Measurements from ENCODE around the gene RCSD1. TPM values are rescaled to one million over a fixed set of nuclear protein-coding genes. Genes with fewer than 3 reads are reported as not detected.
"Not testable (repeated sequence)": the region's sequence is repeated elsewhere in the genome, so short reads cannot be mapped to it uniquely, and the experiment has no call there.

RCSD1 gene
- polyA plus RNA-seq, 4 donors: 12.6 to 14.8 (median 13.1) TPM

DNA sequence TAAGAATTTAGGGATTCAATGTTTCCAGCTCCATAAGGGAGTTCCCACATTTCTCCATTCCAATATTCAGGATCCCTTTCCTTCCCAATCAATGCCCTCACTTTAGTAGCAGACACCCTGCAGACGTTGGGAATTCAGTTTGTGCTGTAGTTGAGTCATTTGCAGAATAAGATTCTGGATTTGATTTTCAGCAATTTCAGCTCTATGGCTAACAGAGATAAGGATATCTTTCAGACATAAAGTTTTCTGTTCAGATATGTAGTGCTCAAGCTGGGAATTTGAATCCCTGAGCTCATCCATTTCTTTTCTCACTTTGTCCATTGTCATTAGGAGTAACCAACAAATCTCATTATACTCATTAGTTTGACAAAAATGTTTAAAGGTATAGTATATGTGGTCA, 104.8 kb downstream of the RCSD1 start:
- DNase-seq (ENCODE audit: low read depth in 4 of 4, low spot score in 2 of 4): no peak

DNA sequence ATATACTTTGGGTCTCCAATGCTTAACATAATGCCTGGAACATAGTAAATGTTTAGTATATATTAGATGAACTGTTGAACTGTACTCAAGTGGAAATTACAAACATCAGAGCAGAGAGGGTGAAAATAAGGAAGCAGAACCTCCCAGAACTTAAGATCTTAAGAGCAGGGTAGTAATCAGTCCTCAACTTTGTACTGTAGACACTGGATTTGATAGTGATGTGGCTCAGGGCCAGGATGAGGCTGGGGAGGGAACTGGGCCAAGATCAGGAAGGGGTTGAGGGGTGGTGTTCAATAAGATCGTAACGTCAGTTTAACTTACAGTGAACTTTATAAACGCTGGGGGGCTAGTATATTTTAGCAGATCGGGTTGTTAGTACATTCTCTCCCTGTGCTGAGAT, 107.1 kb downstream of the RCSD1 start:
- no peak for DNase-seq (ENCODE audit: low read depth in 4 of 4, low spot score in 2 of 4)

DNA sequence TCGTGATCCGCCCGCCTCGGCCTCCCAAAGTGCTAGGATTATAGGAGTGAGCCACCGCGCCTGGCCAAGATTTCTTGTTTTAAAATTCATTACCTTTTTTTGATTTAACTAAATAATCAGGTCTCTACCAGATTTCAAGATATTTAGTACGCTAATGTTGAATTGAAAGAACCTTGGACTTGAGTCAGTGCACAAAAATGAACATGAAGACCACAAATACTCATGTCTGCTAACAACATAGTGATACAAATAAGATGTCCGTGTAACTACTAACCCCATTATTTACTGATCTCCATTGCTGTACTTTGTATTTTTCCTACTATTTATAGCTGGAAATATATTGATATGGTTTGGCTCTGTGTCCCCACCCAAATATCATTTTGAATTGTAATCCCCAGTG, 108.1 kb downstream of the RCSD1 start:
- no peak for DNase-seq (ENCODE audit: low read depth in 4 of 4, low spot score in 2 of 4)

DNA sequence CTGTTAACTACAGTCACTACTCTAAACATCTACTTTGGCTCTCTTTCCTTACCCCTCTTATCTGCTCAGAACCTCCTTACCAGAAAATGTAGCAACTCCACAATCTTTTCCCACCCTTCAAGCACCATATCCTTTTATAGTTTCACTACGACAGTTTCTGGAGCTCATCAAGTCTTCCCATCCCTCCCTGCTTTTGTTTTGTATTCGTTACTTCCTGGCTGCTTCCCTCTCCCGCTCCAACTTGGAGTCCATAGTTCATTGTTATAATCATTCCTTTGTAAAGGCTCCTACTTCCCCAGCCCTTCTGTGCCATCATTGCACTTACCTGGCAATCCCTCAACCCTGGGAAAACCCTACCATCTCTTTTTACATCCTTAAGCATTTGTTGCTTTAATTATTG, 109.7 kb downstream of the RCSD1 start:
- DNase-seq (ENCODE audit: low read depth in 4 of 4, low spot score in 2 of 4): no peak

DNA sequence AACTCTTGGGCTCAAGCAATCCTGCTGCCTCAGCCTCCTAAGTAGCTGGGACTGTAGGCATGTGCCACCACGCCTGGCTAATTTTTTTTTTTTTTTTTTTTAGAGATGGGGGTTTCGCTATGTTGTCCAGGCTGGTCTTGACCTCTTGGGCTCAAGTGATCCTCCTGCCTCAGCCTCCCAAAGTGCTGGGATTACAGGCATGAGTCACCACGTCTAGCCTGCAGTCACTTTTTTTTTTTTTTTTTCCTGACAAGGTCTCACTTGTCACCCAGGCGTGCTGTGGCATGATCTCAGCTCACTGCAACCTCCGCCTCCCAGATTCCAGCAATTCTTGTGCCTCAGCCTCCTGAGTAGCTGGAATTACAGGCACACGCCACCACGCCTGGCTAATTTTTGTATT, 111.1 kb downstream of the RCSD1 start:
- not testable (repeated sequence) for DNase-seq (ENCODE audit: low read depth in 4 of 4, low spot score in 2 of 4)

DNA sequence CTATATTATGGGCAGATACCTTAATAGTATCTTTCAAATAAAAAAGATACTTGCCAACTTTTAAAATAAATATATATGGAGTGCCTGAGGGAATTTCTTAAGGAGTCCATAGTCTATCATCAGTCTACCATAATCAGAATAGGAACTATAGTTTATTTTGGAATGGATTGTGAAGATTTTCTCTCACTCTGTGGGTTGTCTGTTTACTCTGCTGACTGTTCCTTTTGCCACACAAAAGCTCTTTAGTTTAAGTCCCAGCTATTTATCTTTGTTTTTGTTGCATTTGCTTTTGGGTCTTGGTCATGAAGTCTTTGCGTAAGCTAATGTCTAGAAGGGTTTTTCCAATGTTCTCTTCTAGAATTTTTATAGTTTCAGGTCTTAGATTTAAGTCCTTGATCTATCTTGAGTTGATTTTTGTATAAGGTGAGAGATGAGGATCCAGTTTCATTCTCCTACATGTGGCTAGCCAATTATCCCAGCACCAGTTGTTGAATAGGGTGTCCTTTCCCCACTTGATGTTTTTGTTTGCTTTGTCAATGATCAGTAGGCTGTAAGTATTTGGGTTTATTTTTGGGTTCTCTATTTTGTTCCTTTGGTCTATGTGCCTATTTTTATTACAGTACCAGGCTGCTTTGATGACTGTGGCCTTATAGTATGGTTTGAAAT, 112.5 kb downstream of the RCSD1 start:
- DNase-seq (ENCODE audit: low read depth in 4 of 4, low spot score in 2 of 4): not testable (repeated sequence)

DNA sequence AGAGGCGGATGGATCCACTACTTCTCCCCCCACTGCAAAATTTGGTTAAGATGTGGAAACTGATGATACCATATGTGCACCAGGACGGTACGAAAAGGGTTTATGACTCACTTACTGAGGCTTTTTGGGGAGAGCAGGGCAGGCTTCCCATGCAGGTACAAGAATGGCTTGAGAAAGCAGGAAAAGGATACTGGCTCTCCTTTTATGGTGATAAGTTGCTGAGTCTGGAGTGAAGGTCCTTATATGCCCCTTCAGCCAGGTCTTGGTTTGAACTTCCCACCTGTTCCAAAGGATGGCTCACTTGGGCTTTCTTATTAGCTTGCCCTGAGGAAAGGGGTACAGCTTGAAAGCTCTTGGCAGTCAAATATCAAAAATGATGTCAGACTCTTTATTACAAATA, 114.9 kb downstream of the RCSD1 start:
- no peak for DNase-seq (ENCODE audit: low read depth in 4 of 4, low spot score in 2 of 4)

DNA sequence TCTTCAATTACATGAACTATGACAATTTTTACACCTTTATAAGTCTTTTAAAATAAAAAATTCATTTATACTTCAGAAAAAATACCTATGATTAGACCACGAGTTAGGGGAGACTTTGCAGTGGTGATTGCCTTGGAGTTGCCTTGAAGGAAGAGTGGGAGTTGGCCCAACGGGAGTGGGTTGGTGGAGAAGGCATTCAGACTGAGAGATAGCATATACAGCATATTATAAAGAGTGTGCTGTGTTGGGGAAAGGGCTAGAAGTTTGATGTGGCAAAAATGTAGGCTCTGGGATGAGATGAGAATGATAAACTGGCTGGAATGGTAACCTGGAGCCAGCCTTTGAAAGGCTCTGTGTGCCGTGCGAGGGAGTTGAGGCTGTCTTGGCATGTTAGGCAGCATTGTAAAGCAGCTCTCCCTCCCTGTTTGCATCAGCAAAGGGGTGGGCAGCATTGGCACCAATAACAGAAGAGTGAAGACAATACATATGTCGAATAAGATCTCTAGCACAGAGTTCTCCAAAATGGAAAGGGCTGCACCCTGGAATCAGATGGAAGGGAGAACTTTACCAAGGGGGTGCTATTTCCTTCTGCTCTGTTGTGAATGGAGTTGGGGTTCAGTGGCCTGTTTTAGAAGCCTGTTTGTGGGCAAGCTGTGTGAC, 116.1 kb downstream of the RCSD1 start:
- no peak for DNase-seq (ENCODE audit: low read depth in 4 of 4, low spot score in 2 of 4)

DNA sequence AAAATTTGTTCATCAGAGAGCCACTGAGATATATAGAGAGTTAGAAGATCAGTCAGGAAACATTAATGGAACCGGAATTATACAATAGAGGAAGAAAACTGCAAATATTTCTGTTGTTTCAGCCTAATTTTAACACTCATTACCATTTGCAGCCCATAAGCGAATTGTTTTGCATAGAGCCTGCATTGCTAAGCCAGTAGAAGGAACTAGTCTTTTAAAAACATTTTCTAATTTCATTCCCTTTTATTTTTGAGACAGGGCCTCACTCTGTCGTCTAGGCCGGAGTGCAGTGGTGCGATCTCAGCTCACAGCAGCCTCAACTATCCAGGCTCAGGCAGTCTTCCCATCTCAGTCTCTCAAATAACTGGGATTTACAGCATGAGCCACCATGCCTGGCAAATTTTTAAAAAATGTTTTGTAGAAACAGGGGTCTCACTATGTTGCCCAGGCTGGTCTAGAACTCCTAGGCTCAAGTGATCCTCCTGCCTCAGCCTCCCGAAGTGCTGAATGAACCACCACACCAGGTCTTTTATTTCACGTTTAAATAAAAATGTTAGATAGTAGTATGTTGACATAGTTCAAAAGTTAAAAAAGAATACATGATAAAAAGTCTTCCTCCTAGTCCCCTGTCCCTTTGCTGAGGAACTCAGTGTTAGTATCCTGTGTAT, 117.1 kb downstream of the RCSD1 start:
- DNase-seq (ENCODE audit: low read depth in 4 of 4, low spot score in 2 of 4): no peak

DNA sequence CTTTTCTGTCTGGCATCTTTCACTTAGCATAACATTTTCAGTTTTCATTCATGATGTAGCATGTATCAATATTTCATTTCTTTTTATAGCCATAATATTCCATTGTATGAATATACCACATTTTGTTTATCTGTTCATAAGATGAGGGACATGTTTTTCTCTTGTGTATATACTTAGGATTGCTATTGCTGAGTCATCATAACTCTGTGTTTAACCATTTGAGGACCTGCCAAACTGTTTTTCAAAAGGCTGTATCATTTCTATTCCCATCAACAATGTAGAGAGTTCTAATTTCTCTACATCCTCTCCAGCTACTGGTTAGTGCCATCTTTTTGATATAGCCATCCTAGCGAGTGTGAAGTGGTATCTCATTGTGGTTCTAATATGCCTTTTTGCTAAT, 118.0 kb downstream of the RCSD1 start:
- no peak for DNase-seq (ENCODE audit: low read depth in 4 of 4, low spot score in 2 of 4)

DNA sequence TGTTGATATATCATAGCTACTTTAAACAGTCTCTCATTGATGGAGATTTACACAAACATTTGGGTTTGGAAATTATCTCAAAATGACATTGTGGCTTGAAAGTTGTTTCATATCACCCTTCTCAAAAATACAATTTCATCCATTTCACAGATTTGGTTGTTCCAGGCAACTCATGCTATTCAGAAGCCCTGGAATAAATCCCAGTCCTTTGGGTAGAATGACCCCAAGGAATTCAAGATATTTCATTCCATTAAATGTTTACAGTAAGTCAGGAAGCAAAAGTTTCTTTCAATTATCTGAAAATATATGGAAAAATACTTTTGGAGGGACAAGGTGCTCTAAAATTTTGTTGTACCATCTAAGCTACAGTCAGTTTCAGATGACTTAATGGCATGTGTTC, 118.9 kb downstream of the RCSD1 start:
- no peak for DNase-seq (ENCODE audit: low read depth in 4 of 4, low spot score in 2 of 4)

DNA sequence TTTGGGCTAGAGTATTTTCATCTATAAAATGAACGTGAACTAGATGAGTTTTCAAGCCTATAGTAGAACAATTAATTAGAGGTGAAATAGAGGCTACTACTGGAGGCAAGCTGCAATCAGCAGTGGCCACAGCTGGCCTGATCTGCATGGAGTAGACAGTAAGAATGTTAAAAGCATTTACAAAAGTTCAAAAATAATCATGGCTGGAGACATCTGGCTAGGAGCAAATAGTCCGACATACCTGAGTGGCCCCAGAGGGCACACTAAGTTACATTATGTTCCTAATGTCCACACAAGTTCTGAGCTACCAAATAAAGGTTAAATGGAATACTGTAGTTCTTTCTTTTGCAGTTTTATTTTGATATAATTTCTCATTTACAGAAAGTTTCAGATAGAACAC, 119.7 kb downstream of the RCSD1 start:
- no peak for DNase-seq (ENCODE audit: low read depth in 4 of 4, low spot score in 2 of 4)

DNA sequence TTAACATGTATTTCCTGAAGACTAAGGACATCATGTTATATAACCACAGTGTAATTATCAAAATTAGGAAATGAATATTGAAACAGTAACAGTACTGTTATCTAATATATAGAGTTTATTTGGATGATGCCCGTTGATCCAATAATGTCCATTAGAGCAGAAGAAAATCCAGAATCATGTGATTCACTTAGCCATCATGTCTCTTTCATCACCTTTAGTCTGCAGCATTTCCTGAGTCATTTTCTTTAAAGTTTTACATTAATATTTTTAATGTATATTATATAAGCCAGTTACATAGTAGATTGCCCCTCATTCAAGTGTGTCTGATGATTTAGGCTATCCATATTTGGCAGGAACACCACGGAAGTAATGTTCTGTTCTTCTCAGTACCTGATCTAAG, 120.6 kb downstream of the RCSD1 start:
- no peak for DNase-seq (ENCODE audit: low read depth in 4 of 4, low spot score in 2 of 4)

DNA sequence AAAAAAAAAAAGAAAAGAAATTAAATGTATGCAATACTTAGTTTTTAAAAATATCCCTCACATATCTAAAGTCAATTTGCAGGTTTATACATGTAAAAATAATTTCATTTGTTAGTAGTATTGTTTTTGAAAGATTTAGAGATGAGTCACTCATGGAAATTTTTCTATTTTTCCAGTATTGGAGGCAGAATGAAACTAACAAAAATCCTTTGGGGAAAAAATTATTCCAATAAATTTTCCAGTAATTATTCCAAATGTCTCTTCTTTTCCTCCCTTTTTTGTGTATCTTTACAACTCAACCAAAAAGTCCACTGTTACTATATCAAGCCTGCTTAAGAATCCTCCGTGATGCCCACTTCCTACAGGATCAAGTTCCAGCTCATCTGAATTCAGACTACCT, 121.6 kb downstream of the RCSD1 start:
- no peak for DNase-seq (ENCODE audit: low read depth in 4 of 4, low spot score in 2 of 4)

DNA sequence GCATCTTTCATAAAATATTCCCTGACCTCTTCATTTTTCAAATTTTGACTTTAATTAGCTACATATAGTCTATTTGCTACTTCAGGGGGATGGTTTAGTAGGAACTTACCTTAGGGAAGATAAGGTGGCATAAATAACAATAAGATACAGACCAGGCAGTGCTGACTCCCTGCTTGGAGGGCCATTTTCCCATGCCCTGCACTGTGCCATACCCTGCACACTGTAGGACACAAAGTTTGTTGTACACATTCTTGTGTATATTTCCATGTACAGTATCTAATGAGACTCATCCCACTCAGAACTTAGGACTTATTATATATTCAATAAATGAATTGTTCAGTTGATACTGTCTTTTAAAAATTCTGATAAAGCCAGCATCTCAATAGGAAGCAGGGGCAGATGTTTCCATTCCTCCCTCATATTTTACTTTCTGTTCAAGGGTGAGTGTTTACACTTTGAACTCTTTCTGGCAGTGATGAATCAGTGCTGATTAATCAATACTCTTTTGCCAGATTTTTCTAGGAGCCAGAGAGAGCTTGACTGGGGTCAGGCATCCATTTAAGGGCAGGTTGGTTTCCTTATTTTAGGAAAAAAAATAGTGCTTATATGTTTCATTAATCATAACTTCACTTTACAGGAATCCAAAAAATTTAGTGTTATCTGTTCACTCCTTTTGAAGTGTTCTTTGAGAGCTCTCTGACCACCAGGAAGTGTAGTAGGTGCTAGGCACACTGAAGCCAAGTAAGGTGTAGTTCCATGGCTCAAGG, 122.4 kb downstream of the RCSD1 start:
- DNase-seq (ENCODE audit: low read depth in 4 of 4, low spot score in 2 of 4): no peak

DNA sequence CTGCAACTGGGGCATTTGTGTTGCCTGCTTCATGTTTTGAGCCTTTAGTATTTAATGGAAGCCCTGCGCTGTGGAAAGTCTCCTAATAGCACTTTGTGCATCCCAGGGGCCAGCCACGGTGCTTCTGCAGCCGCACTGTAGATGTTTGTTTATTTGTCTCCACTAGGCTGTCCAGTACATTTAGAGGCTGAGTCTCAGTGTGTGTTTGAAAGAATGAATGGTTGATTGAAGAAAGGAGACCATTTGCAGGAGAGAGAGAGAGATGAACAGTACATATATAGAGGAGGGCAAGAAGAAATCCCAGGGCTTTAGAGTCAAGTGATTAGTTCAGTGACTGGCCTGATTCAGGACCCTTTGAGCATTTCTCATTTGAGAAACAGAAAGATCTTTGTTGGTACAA, 125.6 kb downstream of the RCSD1 start:
- DNase-seq (ENCODE audit: low read depth in 4 of 4, low spot score in 2 of 4): no peak

Other genes with a start within 250 kb of the RCSD1 start
- under 1 TPM; 0.40 to 0.89 (median 0.51) TPM for gene CD247, start 111.7 kb upstream of the RCSD1 start, polyA plus RNA-seq (ENCODE audit: insufficient read length in 4 of 4)
- gene CREG1, start 76.5 kb upstream of the RCSD1 start, polyA plus RNA-seq (ENCODE audit: insufficient read length in 4 of 4): 100 to 1,000 TPM; 108 to 133 (median 117) TPM
- 100 to 1,000 TPM; 113 to 126 (median 116) TPM for gene MPZL1, start 91.8 kb downstream of the RCSD1 start, polyA plus RNA-seq (ENCODE audit: insufficient read length in 4 of 4)